ENCODE data around the gene LDLRAD3. TPM values are rescaled to one million over a fixed set of nuclear protein-coding genes. Genes with fewer than 3 reads are reported as not detected.
"Not testable (repeated sequence)": the region's sequence is repeated elsewhere in the genome, so short reads cannot be mapped to it uniquely, and the experiment has no call there.

LDLRAD3 gene
- total RNA-seq, 1 donor from 2014 or later: 17.3 TPM

GRCh38 chr11:35990816-35991215 is 47.0 kb downstream of the LDLRAD3 start:
- no peak for DNase-seq (ENCODE audit: low read depth in 2 of 2)

- DNase-seq (ENCODE audit: low read depth in 2 of 2): no peak
These were observed 48.7 kb downstream of the LDLRAD3 start for GRCh38 chr11:35992548-35992947.

- no peak for DNase-seq (ENCODE audit: low read depth in 2 of 2)
These were observed 50.6 kb downstream of the LDLRAD3 start for GRCh38 chr11:35994421-35994820.

- no peak for DNase-seq (ENCODE audit: low read depth in 2 of 2)
These were observed 51.9 kb downstream of the LDLRAD3 start for GRCh38 chr11:35995681-35996271.

GRCh38 chr11:35997902-35998520 is 54.1 kb downstream of the LDLRAD3 start:
- DNase-seq (ENCODE audit: low read depth in 2 of 2): no peak

- DNase-seq (ENCODE audit: low read depth in 2 of 2): no peak
These were observed 54.8 kb downstream of the LDLRAD3 start for GRCh38 chr11:35998634-35999033.

- DNase-seq (ENCODE audit: low read depth in 2 of 2): no peak
These were observed 56.8 kb downstream of the LDLRAD3 start for GRCh38 chr11:36000616-36001190.

- peak; percentile 80 to 94 for DNase-seq (ENCODE audit: low read depth in 2 of 2)
These were observed 58.3 kb downstream of the LDLRAD3 start for GRCh38 chr11:36002196-36002595.

- peak in 1 of 2 donors; percentile 38 for DNase-seq (ENCODE audit: low read depth in 2 of 2)
These were observed 58.9 kb downstream of the LDLRAD3 start for GRCh38 chr11:36002796-36003195.

GRCh38 chr11:36006556-36006955 is 62.7 kb downstream of the LDLRAD3 start:
- peak in 1 of 2 donors; percentile 11 for DNase-seq (ENCODE audit: low read depth in 2 of 2)

- peak in 1 of 2 donors; percentile 5 for DNase-seq (ENCODE audit: low read depth in 2 of 2)
These were observed 63.3 kb downstream of the LDLRAD3 start for GRCh38 chr11:36007127-36007655.

GRCh38 chr11:36008584-36008983 is 64.7 kb downstream of the LDLRAD3 start:
- DNase-seq (ENCODE audit: low read depth in 2 of 2): peak; percentile 15 to 75

GRCh38 chr11:36009473-36009872 is 65.6 kb downstream of the LDLRAD3 start:
- DNase-seq (ENCODE audit: low read depth in 2 of 2): peak; percentile 76 to 80

GRCh38 chr11:36010010-36010740 is 66.3 kb downstream of the LDLRAD3 start:
- DNase-seq (ENCODE audit: low read depth in 2 of 2): peak; percentile 39 to 40

- no peak for DNase-seq (ENCODE audit: low read depth in 2 of 2)
These were observed 67.7 kb downstream of the LDLRAD3 start for GRCh38 chr11:36011574-36011973.

- DNase-seq (ENCODE audit: low read depth in 2 of 2): peak; percentile 71 to 85
These were observed 68.6 kb downstream of the LDLRAD3 start for GRCh38 chr11:36012455-36012854.

GRCh38 chr11:36012979-36013378 is 69.1 kb downstream of the LDLRAD3 start:
- no peak for DNase-seq (ENCODE audit: low read depth in 2 of 2)

GRCh38 chr11:36013446-36013845 is 69.6 kb downstream of the LDLRAD3 start:
- not testable (repeated sequence) for DNase-seq (ENCODE audit: low read depth in 2 of 2)

- no peak for DNase-seq (ENCODE audit: low read depth in 2 of 2)
These were observed 70.4 kb downstream of the LDLRAD3 start for GRCh38 chr11:36013950-36014897.

GRCh38 chr11:36014898-36015665 is 71.2 kb downstream of the LDLRAD3 start:
- DNase-seq (ENCODE audit: low read depth in 2 of 2): no peak

Data from lung microvascular endothelial cell (primary cell).